NCI-H345 (cell line): ENCODE results near the gene EDEM1.
"Not testable (repeated sequence)": the region's sequence is repeated elsewhere in the genome, so short reads cannot be mapped to it uniquely, and the experiment has no call there.

Experiments used
- DNase-seq: peaks from one replicate; lab custom pipeline; 2025; lab: John Stamatoyannopoulos, UW

EDEM1 gene

GRCh38 chr3:5172018-5172417 lies 15.5 kb upstream of the EDEM1 start:
- DNase-seq: no peak

- not testable (repeated sequence) for DNase-seq
Measured at GRCh38 chr3:5179036-5179435, 8.5 kb upstream of the EDEM1 start.

- no peak for DNase-seq
Measured at GRCh38 chr3:5181469-5182141, 5.9 kb upstream of the EDEM1 start.

GRCh38 chr3:5183714-5184113 lies 3.8 kb upstream of the EDEM1 start:
- not testable (repeated sequence) for DNase-seq

GRCh38 chr3:5184499-5184898 lies 3.0 kb upstream of the EDEM1 start:
- no peak for DNase-seq

GRCh38 chr3:5185093-5185673 lies 2.3 kb upstream of the EDEM1 start:
- no peak for DNase-seq

- DNase-seq: no peak
Measured at GRCh38 chr3:5186089-5186857, 1.2 kb upstream of the EDEM1 start.

- DNase-seq: no peak
Measured at GRCh38 chr3:5186858-5187155, 700 bp upstream of the EDEM1 start.

GRCh38 chr3:5187920-5188418 lies 462 bp downstream of the EDEM1 start:
- DNase-seq: no peak

- peak; percentile 8 for DNase-seq
Measured at GRCh38 chr3:5188419-5189221, 1.1 kb downstream of the EDEM1 start.

GRCh38 chr3:5190147-5190791 lies 2.8 kb downstream of the EDEM1 start:
- no peak for DNase-seq

- no peak for DNase-seq
Measured at GRCh38 chr3:5191555-5192304, 4.2 kb downstream of the EDEM1 start.

GRCh38 chr3:5192571-5193365 lies 5.3 kb downstream of the EDEM1 start:
- no peak for DNase-seq

GRCh38 chr3:5194341-5194740 lies 6.8 kb downstream of the EDEM1 start:
- no peak for DNase-seq

- DNase-seq: no peak
Measured at GRCh38 chr3:5194801-5195509, 7.4 kb downstream of the EDEM1 start.

GRCh38 chr3:5195605-5196004 lies 8.1 kb downstream of the EDEM1 start:
- DNase-seq: no peak

GRCh38 chr3:5197022-5197421 lies 9.5 kb downstream of the EDEM1 start:
- no peak for DNase-seq

- DNase-seq: no peak
Measured at GRCh38 chr3:5197470-5198312, 10.2 kb downstream of the EDEM1 start.

GRCh38 chr3:5198313-5198677 lies 10.8 kb downstream of the EDEM1 start:
- no peak for DNase-seq
